Activated CD4-positive, alpha-beta T cell treated with anti-CD3 and anti-CD28 coated beads, Interleukin-10, Interleukin-2, amounts not matched to agents 100 ng/mL and 50 ng/mL, durations not matched to agents 16 hours and 8 hours (primary cell): Measurements from ENCODE around the gene CHST9.
"Not testable (repeated sequence)": the region's sequence is repeated elsewhere in the genome, so short reads cannot be mapped to it uniquely, and the experiment has no call there.

Experiments used
- DNase-seq: peaks from one replicate; pipeline ENCODE4 v3.0.0-alpha.2; 2020

Gene CHST9

DNA sequence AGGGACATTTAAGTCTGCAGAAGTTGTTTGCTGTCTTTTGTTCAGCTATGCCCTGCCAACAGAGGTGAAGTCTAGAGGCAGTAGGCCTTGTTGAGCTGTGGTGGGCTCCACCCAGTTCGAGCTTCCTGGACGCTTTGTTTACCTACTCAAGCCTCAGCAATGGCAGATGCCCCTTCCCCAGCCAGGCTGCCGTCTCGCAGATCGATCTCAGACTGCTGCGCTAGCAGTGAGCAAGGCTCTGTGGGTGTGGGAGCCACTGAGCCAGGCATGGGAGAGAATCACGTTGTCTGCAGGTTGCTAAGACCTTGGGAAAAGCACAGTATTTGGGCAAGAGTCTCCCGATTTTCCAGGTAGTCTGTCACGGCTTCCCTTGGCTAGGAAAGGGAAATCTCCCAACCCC lies 91.8 kb downstream of the CHST9 start:
- not testable (repeated sequence) for DNase-seq

DNA sequence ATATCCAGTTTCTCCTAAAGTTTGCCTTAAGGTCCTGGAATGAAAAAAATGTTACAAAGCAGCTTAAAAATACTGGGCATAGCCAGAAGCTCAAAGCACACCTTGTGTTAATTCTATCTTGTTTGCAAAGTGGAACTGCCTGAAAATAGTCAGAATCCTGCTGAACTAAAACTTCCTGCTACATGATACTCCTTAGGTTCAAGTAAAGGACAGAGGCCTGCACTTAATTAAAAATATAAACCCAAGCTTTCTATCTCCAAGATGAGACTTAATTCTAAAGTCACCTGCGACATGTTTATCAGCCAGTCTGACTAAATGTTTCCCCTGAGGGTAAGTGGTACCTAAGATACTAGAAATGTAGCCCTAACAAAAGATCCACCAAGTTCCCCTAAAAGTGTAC lies 103.4 kb downstream of the CHST9 start:
- no peak for DNase-seq

DNA sequence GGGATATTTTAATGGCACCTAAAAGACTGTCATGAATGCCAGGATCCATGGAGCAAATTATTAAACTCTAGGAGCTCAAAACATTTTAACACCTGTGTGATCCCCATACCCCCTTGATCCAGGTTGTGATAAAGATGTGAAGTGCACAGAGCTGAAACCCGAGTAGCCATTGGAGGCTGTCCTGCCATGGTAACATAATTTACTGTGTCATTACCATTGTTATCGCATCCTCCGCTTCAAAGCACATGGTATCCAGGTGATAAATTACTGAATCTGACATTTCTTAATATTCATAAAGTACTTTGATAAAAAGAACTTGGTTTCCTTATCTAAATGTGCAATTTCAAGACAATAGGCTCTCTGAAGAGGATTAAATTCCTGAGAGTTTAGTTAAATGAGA lies 109.3 kb downstream of the CHST9 start:
- DNase-seq, result no peak

DNA sequence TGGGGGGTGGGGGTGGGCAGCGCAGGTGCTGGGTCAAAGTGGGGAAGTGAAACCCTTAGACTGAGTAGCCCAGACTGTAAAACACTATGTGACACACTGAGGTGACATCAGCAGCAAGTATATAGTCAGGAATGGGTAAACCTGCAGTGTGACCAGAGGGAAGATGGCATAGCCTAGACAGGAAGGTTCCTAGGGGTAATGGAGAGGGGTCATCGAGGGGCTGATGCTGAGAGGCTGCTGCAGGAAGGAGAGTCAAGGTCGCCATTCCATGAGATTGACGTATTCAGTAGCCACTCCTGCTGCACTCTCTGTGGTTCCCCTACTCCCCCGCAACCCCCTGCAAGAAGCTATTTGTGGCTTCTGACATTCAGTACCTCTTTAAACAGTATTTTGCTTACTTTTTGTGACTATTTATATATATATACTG lies 111.7 kb downstream of the CHST9 start:
- DNase-seq, result no peak

DNA sequence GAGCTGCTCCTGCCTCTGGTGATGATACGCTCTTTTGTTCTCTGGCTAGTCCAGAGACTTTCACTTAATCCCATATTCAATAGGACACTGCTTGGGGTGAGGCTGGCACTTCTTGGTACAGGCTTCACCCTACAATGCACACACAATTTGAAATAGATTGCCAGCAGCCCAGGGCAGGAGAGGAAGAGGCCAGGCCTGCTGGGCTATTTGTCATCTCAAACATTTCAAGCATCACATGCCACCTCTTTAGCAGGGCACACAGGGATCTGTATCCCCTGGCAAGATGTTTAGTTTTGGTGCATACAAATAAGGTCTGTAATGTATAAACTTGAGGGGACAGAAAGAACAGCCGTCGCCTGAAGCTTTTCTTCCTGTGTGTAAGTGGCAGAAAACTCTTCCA lies 120.4 kb downstream of the CHST9 start:
- DNase-seq, result no peak

DNA sequence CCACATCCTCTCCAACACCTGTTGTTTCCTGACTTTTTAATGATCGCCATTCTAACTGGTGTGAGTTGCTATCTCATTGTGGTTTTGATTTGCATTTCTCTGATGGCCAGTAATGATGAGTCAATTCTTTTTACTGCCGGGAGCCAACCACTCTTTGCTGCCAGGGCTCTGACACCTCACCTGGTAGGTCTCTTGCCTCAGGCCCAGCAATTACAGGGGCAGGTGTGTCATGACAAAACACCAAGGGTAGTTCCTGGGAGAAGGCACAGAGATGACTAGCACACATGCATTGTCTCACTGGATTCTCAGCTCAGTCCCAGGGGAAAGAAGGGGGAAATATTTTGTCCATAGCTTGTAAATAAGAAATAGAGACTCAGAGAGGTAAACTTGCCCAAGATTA lies 122.3 kb downstream of the CHST9 start:
- no peak for DNase-seq

DNA sequence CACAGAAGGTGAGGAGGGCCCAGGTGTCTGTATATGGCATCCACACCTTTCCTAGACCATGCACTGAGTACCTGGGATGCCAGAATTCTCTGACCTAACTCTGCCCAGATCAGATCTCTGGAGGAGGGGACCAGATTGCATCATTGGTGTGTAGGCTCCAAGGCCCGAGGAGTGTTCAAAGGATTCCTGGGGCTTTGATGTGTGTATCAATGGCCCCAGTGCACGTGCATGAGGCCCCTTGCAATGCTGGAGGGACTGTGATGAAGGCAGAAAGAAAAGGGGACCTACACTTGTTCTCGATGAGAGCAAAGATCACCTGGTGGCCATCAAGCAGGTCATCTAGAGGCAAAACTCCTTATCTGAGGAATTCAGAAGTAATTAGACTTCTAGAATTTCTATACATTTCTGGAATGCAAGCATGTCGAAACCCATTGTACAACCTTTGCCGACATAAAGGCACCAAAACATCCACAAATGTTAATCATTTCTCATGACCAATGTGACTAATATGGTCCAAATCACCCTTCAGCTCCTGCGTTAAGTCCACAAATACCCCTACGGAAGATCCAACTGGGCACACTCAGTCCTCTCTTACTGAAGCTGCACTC lies 123.5 kb downstream of the CHST9 start:
- DNase-seq, result no peak

DNA sequence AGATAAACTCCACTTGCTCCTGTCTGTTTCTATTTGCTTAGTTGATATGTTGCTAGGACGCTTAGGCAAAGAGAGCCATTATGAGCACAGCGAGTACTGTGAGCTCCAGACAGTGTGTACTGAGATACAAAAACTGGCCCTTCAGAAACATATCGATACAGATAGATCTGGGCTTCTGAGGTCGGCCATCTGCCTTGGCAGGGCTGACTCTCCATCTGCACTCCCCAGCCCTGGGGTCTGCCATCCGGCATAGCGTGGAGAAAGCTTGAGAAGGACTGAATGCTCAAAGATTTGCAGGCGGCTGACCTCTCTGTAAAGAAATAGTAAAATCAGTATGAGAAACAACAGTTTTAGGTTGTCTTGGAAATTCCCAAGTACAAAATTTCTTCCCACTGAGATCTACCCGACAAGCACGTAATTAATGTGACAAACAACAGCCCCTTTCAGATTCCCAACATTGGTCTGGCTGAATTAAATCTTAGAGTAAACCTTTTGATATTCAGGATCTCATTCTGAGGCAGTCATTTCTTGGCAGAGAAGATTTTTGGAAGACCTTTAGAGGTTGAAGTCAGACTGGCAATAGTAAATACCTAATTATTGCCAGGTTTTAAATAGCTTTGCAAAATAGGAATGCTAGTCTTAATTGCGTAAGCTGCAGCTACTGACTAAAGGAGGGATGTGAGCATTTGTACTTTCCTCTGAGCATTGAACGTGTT lies 127.4 kb downstream of the CHST9 start:
- DNase-seq, result no peak

DNA sequence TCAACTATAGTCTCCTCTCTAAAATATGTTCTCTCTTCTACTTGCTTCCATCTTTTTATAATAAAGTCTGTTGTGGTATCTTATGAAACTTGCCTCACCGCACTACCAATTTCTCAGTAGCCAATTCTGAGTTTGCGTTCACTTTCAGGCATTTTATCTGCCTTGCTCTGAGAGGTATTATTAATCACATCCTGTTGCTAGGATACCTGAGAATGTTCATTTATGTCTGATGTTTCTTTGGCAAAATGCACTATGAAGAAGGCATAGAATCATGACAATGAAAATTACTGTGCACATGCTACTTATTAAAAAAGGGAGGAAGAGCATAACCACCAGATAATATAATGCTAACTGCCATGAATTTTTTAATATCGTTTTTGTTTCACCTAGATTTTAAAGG lies 130.2 kb downstream of the CHST9 start:
- DNase-seq, result no peak

DNA sequence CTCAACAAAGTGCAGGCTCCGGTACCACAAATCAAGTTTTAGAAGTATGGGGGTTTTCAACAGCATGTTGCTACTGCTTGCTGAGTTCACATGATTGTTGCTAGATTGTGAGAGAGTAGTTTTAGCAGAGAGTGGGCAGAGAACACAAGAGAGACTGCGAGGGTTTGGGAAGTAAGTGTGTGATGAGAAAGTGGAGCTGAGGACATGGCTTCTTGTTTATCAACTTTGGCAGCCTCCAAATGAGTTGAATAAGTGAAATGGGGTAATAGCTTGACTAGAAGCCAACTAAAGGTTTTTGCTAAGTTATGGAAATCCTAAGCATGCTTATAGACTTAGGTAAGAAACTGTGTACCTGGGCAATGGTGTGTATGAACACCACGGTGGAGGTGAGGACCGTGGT lies 135.1 kb downstream of the CHST9 start:
- no peak for DNase-seq

DNA sequence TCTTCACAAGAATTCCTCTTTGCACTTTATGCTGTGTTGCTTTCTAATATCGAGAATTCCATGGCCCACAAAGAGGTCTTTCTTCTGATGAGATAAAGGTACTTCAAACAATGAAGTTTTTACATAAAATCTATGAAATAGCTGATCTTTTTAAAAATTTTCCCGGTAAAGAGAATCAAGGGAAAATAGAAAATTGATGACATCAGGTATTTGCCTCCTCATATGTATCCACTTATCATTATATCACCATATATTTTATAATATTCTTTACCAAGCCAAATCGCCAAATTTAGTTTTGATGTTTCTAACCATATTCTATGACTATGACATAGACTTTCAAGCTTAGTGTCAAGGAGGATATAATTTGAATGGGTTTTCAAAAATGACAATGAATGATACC lies 139.8 kb downstream of the CHST9 start:
- no peak for DNase-seq

DNA sequence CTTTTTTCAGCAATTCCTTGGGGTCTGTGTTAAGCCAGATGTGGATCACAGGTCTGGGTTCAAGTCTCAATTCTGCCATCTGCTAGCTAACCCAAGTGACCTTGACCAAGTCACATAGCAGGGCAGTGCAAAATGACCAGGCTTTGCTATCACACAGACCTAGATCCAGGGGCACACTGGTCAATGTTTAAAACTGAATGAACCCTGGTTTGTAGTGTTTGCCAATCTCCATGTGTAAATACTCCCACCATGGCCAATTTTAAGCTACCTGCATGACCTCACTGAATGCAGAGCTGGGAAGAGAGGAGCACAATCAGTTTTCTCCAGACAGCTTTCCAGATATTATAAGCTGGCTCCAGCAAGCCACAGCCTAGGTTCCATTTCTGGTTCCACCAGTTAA lies 142.9 kb downstream of the CHST9 start:
- no peak for DNase-seq

DNA sequence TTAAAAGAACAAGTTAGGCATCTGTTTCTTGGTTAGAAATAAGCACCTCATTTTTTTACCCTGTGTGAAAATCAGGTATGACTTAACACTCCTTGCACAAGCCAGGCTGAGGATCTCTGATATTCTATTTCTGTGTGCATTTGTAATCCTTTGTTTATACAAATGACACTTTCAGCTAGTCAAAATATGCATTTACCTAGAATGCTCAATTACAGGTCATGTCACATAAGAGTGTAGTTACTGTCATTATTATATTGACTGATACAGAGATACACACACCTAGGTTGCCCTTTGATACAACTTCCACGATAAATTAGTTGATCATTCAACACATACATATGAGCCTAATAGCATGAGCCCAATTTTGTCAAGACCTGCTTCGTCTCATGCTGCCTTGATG lies 144.3 kb downstream of the CHST9 start:
- no peak for DNase-seq

DNA sequence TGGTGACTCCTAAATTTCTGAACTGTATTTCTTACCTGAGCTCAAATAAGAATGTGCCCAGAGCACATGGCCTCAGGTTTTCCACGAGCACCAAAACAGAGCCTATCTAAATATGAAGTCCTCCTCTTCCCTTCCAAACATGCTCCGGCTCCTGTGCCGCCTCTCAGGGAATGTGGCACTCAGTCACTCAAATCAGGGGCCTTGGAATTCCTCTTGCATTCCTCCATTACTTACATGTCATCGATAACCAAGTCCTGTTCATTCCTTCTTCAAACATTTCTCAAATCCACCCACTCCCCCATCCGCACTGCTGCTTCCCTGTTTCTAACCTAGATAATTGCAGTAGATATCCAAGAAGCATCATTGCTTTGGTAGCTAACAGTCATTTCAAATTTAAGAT lies 151.4 kb downstream of the CHST9 start:
- no peak for DNase-seq

DNA sequence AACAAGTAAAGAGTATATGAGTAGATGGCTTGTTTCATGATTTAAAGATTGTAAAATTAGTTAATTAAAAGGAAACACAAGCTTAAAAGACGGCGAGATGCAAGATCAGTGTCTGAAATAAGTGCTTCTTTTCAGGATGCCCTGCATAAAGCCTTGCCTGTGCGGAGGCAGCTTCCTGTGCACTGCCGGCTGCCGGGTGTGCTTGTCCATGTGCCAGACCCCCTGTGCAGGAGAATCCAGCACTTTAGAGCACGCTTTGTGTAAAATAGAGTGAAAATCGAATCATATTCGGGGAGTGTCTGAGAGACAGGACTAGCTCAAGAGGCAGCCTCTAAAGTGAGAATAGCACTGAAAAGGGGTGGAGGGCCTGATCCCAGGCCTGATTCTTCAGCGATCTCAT lies 154.7 kb downstream of the CHST9 start:
- no peak for DNase-seq

DNA sequence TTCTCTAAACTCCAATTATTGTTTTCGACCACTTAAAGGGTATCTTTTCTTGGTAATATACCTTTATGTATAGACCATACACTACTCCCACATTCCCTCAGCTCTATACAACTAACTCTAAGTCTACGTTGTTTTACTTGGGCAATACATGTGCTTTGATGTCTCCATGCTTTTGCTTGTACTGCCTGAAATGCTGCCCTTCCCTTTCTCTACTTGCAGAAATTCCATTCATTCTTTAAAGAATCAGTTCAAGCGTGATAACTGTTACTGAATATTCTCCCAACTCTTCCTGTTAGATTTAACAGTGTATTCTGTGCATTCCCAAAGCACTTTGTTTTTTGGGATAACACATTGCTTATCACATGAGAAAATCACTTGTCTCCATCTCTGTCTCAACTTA lies 162.6 kb downstream of the CHST9 start:
- no peak for DNase-seq

DNA sequence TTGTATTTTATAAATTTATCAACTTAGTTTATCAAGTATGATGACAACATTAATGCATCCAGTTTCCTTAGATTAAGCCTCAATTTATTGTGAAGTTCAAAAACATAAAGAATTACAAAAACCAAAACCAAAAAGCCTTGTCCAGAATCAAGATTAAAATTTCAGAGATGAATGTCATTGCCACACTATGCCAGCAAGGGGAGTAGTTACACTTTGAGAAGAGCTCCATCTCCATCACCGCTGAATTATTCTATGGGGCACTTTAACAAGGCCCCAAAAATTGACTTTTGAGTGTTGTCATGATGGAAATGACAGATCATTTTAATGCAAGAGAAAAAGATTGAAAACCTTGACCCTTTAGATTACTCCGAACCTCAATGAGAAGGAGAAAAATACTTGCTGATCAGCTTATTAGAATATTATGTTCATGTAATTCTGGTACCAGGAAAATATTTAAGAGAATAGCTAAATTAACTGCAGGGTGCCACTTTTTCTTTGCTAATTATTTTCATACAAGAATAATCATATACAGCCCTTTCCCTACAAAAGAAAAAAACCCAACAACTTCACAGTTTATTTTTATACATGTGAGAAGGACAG lies 167.1 kb downstream of the CHST9 start:
- no peak for DNase-seq

DNA sequence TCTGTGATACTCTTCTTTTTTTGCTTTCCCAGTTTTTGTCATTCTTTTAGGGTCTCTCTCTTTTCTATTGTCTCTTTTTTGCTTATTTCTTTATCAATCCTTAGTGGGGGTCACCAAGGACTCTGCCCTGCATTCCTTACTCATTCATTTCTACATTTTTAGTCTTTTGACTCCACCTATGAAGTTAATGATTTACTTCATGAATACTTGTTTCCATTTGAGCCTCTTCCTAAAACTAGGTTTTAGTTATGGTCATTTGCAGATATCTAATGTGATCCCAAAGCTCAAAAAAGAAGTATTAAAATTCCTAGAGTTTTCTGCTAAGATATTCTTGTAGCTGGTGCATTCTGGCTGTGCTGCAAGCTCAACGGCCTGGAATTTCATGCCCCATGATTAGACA lies 170.3 kb downstream of the CHST9 start:
- no peak for DNase-seq

DNA sequence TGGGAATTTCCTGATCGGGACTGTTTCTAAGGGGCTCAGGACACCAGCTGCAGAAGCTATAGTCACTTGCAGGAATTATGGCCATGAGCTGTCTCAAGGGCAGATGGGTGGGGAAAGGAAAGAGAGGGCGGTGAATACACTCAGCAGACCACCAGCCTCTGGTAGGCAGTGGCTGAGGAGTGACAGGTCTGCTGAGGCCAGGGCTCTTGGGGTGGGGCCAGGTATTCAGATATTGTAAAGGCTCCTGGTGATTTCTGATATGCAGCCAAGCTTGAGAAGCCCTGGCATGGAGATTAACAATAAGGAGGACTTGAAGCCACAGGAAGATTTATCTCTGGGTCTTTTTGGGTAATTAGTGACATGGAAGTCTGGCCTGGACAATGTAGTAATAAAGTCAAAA lies 174.3 kb downstream of the CHST9 start:
- DNase-seq, result no peak

DNA sequence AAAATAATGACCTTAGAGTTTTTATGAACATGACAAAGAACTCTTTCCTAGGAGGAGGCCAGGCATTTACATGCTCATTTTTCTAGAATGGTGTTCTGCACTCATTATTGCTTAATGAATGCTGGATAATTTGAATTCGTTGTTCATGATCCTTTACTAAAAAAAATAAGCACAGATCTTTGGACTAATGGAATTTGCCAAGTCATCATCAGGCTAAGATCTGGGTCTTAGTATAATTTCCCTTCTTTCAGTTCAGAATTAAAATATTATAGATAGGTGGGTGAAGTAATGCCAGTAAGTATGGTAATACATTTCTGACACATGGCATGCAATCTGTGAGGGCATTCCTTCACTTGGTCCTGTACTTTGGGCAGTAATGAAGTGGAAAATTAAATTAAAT lies 175.8 kb downstream of the CHST9 start:
- DNase-seq, result no peak

DNA sequence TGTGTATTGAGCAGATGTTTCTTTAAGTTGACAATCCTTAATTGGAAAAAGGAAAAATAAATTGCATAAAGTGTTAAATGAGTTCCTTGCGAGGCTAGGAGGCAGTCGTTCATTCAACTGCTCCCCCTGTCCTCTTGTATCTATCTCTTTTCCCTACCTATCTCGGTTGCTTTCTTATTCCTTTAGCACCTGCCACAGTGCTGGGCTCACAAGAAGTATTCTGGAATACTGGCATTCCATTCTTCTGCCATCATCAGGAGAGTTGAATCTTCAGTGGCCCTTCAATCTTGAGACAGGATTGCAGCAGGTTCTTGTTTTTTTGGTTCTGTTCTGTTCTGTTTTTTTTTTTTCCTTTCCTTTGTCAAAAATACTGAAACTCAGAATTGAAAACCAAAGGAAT lies 176.5 kb downstream of the CHST9 start:
- no peak for DNase-seq

DNA sequence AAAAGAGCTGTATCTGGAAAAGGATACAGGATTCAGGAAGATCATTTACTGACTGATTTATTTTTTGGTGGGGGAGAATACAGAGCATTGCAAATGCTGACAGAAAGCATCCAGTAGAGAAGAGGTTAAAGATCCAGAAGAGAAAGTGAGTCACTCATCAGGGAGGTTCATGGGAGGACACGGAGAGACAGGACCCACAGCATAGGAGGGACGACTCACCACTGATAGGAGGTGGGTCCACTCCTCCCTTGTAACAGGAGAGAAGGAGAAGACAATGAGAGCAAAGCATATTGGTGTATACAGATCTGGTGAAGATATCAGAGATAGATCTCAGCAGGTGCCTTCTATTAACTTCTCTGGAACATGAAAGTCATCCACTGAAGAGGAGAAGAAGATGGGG lies 177.2 kb downstream of the CHST9 start:
- no peak for DNase-seq

DNA sequence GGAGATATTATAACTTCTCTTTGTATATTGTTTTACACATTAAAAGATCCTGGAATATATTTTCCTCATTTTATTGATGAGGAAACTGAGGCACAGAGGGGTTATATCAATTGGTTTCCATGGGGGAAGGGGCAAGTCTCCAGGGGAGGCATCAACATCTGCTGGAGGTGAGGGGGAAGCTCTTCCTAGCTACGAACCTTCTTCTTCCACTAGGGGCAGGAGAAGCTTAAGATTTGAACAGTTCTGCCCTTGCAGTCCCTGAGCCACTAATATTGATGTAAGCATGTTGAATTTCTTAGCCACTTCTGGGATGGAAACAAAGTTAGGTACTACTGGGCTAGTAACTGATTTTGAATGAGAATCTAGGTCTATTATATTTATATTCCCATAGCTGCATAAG lies 179.5 kb downstream of the CHST9 start:
- no peak for DNase-seq

DNA sequence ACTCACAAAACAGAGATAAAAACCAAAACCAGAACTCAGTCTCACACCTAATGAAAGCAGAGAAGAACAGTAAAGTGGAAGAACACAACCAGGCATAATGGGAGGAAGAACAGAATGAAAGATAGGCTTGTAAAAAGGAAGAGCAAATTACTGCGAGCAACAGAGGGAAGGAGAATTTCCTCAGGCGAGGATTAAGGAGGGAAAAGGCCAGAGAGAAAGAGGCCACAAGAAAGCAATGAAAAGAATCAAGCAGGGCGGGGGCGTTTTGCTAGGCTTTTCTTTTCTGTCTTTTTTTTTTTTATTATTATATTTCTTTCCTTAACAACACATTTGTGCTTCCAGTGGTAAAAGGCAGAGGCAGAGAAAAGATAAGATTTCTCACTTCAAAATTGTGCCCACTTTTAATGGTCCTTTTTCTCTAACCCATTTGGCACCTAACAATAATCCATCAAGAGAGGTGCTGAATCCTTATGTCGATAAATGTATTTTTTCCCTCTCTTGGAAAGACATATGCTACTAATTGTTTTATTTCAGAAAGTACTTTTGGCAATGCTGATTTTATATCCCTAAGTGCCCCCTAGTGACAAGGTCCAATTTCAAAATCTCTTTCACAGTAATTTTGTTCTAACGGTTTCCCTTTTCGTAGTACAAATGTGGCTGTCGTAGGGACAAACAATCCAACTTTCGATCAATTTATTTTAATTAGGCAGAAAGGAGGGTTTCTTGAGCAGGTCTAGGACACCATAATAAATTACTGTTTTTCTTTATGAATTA lies 180.9 kb downstream of the CHST9 start:
- no peak for DNase-seq
